Measurements from ENCODE around the gene HOXD10.
A peak's percentile ranks its signal among the peaks of the same experiment; 100 is the strongest.

The HOXD10 gene

GRCh38 chr2:176134035-176134434 lies 17.5 kb downstream of the HOXD10 start:
- no peak for DNase-seq (ENCODE audit: low read depth in 2 of 2)

- no peak for DNase-seq (ENCODE audit: low read depth in 2 of 2)
Observed at GRCh38 chr2:176135035-176135440, 18.5 kb downstream of the HOXD10 start.

GRCh38 chr2:176136374-176137251 lies 20.0 kb downstream of the HOXD10 start:
- DNase-seq (ENCODE audit: low read depth in 2 of 2): no peak

GRCh38 chr2:176137252-176137580 lies 20.6 kb downstream of the HOXD10 start:
- DNase-seq (ENCODE audit: low read depth in 2 of 2): no peak

GRCh38 chr2:176137906-176138305 lies 21.3 kb downstream of the HOXD10 start:
- no peak for DNase-seq (ENCODE audit: low read depth in 2 of 2)

- no peak for DNase-seq (ENCODE audit: low read depth in 2 of 2)
Observed at GRCh38 chr2:176138526-176138922, 21.9 kb downstream of the HOXD10 start.

- DNase-seq (ENCODE audit: low read depth in 2 of 2): no peak
Observed at GRCh38 chr2:176138923-176139660, 22.5 kb downstream of the HOXD10 start.

- no peak for DNase-seq (ENCODE audit: low read depth in 2 of 2)
Observed at GRCh38 chr2:176139661-176140512, 23.3 kb downstream of the HOXD10 start.

- DNase-seq (ENCODE audit: low read depth in 2 of 2): peak in 1 of 2 donors; percentile 44
Observed at GRCh38 chr2:176140513-176141317, 24.1 kb downstream of the HOXD10 start.

GRCh38 chr2:176142281-176142680 lies 25.7 kb downstream of the HOXD10 start:
- DNase-seq (ENCODE audit: low read depth in 2 of 2): no peak

- no peak for DNase-seq (ENCODE audit: low read depth in 2 of 2)
Observed at GRCh38 chr2:176145085-176145969, 28.7 kb downstream of the HOXD10 start.

GRCh38 chr2:176146101-176146500 lies 29.5 kb downstream of the HOXD10 start:
- DNase-seq (ENCODE audit: low read depth in 2 of 2): no peak

- no peak for DNase-seq (ENCODE audit: low read depth in 2 of 2)
Observed at GRCh38 chr2:176146645-176147044, 30.1 kb downstream of the HOXD10 start.

GRCh38 chr2:176147210-176147799 lies 30.7 kb downstream of the HOXD10 start:
- DNase-seq (ENCODE audit: low read depth in 2 of 2): no peak

- no peak for DNase-seq (ENCODE audit: low read depth in 2 of 2)
Observed at GRCh38 chr2:176147800-176148496, 31.4 kb downstream of the HOXD10 start.

- DNase-seq (ENCODE audit: low read depth in 2 of 2): no peak
Observed at GRCh38 chr2:176148751-176149421, 32.3 kb downstream of the HOXD10 start.

- DNase-seq (ENCODE audit: low read depth in 2 of 2): no peak
Observed at GRCh38 chr2:176149481-176149938, 32.9 kb downstream of the HOXD10 start.

GRCh38 chr2:176149939-176150583 lies 33.5 kb downstream of the HOXD10 start:
- DNase-seq (ENCODE audit: low read depth in 2 of 2): no peak

All from stimulated activated CD4-positive, alpha-beta T cell treated with anti-CD3 and anti-CD28 coated beads, Interleukin-1b, Interleukin-23, amount 100 ng/mL, for 1 hour (primary cell).